Activated CD4-positive, alpha-beta T cell treated with anti-CD3 and anti-CD28 coated beads, Interleukin-2, amount 50 U/mL, for 48 hours (primary cell): ENCODE data around the gene CFAP54.
"Not testable (repeated sequence)": the region's sequence is repeated elsewhere in the genome, so short reads cannot be mapped to it uniquely, and the experiment has no call there.

Source experiments
- DNase-seq, 2 experiments: peaks; one replicate each; pipeline ENCODE4 v3.0.0-alpha.2; 2020

The CFAP54 gene

DNA sequence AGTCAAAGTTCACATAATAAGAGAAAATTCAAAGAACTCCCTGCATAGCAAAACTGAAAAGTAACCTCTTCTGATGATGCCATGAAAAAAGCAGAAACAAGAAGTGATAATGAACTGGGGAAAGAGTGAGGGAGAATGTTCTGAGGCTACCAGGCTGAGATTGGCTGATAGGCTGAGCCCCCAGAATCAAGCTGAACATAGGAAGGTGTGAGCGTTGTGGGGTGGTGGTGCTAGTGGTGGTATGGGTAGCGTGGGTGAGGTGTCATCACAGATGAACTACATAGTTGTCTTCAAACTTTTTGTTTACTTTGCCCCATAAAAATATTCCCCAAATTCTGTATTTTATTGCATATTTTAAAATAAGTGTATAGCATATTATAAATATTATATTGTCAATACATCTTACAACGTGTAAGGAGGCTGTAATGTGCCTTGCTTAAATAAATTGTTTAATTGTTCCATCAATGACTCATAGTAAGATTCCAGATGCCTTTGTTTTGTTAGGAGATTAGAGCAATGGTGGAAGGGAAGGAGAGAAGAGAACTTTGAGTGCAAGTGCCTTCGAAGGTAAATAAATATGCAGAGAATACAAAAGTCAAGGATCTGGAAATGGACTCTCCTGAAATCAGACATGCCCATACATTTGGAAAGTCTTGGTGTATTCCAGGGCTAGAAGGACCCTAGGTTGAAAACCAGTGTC, 15.8 kb upstream of the CFAP54 start:
- no peak for DNase-seq

DNA sequence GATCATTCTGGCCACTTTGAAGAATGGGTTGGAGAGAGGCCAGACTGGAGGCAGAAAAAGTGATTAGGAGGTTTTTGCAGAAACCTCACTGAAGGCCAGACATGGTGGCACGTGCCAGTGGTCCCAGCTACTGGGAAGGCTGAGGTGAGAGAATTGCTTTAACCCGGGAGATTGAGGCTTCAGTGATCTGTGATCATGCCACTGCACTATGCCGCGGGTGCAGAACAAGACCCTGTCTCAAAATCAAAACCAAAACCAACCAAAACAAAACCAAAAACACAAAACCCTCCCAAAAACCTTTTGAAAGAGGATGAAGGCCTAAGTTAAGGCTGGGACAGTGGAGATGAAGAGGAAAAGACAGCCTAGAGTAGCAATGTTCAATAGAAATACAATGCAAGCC, 15.2 kb upstream of the CFAP54 start:
- DNase-seq = no peak

DNA sequence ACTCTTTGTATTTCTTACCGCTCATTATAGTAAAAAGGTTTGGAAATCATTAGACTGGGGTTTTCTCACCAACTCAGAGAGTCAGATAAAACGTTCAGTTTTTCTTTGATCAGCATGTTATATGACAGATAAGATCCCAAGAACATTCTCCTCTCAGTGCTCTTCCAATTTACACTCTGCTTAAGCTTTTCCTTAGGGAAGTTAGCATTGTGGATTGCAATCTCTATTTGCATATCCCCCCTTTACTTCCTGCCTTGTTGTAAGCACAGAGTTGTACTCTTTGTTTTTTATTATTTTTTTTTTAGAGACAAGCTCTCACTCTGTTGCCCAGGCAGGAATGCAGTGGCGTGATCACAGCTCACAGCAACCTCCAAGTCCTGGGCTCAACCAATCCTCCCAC, 11.4 kb upstream of the CFAP54 start:
- DNase-seq = no peak

DNA sequence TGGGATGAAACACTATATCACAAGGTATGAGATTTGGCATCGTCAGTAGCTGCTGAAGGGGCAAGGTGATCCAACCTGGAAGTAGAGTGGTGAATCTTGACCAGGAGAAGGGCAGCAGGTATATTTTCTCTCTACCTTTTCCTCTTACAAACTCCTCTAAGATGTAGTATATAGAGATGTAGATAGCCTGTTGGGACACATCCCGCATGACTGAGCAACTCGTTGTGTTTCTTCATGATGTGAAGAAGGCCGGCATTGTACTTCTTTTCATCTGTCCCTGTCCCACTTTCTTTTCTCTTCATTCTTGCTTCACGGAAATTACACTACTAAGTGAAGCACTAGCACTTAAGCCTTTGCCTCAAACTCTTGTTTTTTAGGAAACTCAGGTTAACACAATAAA, 7.3 kb upstream of the CFAP54 start:
- DNase-seq = no peak

DNA sequence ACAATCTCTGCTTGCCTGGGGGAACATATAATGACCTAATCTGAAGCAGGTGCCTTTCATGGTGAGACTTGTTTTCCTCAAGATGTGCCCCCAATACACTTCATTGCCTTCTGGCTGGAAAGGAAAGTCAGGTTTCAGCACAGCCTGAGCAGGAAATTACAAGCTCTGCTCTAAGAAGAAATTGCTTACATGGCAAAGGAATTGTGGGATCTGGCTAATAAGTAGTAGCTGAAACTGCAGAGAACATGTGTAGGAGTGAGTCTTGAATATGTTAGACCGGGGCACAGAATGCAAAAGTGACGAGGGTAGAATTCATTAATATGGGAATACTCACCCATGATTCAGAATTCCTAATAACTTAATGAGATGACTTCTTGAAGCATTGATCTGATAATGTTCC, 6.3 kb upstream of the CFAP54 start:
- no peak for DNase-seq

DNA sequence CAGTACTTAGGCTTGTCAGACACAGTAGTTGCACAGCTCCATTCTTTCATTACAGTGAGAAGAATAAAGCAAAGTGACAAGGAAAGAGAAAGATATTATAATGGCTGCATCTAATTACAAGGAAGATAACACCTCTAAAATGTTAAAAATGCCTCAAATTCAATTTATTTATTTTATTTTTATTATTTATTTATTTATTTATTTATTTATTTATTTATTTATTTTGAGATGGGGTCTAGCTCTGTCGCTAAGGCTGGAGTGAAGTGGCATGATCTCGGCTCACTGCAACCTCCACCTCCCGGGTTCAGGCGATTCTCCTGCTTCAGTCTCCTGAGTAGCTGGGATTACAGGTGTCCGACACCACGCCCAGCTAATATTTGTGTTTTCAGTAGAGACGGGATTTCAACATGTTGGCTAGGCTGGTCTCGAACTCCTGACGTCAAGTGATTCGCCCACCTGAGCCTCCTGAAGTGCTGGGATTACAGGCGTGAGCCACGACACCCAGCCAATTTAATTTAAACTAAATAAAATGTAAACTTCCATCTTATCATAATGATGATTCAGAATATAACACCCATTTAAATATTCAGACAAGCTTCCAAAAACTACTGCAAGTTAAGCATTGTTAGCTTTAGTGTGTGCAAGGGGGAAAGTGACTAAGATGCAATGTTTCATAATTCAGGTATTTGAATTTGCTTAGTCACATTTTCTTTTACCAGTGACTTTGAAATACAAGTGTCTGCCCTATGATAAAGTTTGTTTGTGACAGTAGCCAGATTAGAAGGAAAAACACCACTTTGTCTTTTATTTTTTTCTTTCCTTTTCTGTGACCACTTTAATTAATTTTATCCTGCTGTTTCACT, 2.4 kb upstream of the CFAP54 start:
- DNase-seq = no peak

DNA sequence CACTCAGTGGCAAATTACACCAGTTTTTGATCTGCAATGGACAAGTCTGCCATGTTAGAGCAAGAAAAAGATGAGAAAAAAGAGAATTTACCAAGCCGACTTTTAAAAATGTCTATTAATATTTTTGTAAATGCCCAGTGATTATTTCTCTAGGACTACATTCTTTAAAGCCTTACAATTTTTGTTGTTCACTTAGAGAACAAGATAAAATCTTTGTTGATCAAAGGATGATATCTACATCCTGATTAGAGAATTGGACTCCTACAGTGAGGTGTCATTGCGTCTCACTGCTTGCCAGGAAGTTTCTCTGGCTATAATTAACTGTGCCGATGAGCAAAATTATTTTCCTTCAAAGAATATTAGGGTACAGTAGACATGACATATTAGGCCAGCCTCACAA, 1.7 kb upstream of the CFAP54 start:
- no peak for DNase-seq

DNA sequence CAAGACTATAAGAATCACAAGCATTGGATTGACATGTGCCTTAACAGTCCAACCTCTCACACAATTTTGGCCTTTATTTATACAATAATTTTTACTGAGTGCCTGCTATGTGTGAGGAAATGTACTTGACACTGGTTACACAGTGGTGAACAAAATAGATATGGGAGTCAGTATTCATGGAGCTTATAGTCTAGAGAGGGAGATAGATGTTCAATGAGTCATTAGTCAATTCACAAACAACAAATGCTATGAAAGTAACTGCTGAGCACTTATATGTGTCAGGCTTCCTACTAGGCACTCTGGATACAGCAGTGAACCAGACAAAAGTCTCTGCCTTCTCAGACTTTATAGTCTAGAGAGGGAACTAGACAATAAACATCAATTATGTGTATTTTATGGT, 3.7 kb downstream of the CFAP54 start:
- DNase-seq = no peak

DNA sequence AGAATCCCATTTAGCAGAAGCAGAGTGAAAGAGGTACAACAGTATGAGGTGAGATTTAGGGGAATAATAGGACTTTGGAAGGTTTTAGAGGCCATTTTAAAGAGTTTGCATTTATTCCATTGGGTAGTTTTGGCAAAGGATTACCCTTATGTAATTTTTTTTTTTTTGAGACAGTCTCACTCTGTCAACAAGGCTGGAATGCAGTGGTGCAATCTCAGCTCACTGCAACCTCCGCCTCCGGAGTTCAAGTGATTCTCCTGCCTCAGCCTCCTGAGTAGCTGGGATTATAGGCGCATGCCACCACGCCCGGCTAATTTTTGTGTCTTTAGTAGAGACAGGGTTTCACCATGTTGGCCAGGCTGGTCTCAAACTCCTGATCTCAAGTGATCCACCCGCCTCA, 4.8 kb downstream of the CFAP54 start:
- DNase-seq = not testable (repeated sequence)

DNA sequence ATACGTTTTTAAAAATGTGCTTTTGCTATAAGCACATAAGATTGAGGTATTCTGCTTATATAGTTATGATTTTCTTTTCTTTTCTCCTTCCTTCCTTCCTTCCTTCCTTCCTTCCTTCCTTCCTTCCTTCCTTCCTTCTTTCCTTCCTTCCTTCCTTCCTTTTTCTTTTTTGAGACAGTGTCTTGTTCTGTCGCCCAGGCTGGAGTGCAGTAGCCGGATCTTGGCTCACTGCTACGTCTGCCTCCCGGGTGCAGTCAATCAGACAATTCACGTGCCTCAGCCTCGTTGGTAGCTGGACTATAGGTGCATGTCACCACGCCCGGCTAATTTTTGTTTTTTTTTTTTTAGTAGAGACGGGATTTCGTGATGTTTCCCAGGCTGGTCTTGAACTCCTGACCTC, 5.8 kb downstream of the CFAP54 start:
- DNase-seq = no peak

DNA sequence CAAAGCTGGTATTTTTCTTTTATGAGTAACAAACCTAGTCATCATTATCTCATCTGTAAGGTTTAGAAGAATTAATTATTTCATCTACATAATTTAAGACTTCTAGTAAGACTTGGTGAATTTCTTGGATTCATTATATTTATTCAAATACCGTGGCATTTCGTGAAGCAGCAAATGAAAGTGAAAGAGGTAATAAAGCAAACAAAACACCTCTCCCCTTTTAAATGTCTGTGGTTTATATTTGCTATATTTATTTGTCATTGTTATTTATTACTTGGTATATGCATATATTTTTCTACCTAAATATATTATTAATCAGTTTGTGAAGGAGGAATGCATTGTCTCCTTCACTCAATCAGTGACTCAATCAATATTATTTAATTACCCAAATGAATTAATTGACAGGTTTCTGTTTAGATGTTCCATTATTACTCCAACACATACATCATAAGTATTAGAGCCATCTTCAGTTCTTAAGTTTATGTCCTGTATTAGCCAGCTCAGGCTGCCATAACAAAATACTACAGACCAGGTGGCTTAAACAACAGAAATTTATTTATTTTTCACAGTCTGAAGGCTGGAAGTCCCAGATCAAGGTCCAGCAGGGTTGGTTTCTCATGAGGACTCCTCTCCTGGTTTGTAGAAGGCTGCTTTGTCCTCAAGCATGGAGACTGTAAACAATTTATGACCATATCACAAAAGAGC, 6.6 kb downstream of the CFAP54 start:
- DNase-seq = no peak

DNA sequence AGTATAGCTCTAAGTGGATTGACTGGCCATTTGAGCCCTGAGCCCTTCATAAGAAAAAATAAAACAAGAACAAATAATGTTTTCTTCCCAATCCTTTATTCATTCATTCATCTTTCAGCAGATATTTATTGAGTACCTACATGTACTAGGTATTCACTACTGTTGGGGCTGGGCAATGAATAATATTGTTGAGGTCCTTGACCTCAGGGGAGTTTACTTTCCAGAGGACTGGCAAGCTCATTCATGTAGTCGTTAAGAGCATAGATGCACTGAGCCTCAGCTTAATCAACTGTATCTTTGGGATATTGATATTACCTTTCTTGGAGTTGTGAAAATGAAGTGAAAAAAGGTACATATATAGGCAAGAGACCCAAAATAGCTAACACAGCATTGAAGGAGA, 7.6 kb downstream of the CFAP54 start:
- DNase-seq = no peak

DNA sequence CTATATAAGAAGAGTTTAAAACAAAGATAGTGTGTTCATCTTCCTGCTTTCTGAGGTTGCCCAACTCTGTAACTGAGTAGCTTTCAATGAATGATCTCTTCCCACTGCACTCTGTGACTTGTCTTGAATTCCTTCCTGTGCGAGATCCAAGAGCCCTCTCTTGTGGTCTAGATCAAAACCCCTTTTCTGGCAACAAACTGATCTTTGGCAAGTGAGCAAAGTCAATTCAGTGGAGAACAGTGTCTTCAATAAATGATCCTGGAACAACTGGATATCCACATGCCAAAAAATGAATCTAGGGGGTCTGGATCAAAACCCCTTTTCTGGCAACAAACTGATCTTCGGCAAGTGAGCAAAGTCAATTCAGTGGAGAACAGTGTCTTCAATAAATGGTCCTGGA, 8.5 kb downstream of the CFAP54 start:
- no peak for DNase-seq

DNA sequence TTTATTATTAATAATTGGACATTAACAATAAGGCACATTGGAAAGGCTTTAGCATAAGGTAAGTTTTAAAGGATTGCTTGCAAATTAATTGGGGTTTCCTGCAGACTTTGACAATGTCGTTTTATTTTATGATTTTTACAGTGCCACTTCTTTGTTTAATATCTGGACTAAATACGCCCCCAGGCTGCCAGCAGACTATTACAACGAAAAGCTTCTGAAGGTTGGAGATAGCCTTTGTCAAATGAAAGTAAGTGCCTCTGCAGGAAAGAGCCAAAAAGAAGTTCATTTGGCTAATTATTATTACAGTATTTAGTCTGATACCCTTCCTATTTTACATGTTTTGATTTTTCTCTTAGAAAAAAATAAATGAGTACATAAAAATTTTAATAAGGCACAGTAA, 11.3 kb downstream of the CFAP54 start:
- DNase-seq = no peak

DNA sequence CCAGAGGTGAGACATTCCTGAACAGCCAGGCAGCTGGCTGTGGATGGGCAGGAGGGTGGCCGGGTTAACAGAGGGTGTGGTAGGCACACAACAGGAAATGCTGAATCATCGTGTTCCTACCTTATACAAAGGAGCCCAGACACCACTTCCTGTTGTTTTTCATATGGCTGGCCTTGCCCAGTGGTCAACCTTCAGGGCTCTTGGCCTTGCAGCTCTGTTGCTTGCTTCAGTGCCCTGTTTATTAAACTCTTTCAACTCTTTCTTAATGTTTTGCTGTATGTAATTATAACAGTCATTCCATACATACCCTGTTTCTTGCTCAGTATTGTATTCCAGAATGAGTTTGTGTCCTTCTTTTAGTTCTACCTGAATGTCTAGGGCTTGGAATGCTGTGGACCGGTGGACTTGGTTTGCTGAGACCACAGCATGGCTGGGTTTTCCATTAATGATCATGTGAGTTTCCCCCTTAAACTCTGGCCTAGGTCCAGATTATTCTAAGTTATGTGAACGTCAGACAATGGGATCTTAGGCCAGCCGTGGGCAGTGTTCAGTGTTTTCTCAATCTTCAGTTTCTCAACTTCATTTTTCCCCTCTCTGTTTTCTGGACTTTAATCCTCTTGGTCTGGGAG, 11.9 kb downstream of the CFAP54 start:
- DNase-seq = peak; percentile 17 to 28

DNA sequence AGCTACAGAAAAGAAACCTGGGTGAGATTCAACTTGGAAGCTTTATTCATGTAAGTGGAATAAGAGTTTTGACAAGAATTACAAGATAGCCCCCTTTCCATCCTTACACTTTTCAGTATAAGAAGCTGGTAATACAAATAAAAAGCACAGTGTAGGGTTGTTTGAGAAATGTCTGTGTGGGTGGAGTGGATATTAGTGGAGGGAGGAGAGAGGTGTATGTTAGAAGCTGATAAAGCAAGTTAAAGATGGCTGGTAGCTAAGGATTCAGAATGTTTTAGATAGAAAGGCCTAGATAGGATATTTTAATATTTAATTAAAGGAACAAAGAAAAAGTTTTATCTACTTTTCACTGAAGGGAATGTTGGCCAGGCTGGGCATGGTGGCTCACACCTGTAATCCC, 12.5 kb downstream of the CFAP54 start:
- no peak for DNase-seq

DNA sequence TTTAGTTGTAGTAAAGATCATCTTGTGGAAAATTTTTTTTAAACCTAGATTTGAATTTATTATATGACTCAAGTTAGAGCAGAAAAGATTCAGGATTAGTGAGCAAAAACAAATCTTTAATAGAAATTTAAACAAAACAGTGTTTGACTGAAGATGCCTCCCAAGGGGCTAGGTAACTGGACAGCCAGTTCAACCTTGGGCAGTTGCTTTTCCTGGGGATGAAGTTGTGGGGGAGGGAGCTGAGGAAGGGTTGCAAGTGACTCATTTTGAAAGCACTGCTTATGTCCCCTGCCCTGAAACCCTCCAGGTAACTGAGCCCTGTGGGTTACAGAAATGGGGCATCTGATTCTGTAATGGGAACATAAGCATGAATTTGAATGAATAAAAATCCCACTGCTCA, 13.1 kb downstream of the CFAP54 start:
- peak in 1 of 2 experiments; percentile 15 for DNase-seq

DNA sequence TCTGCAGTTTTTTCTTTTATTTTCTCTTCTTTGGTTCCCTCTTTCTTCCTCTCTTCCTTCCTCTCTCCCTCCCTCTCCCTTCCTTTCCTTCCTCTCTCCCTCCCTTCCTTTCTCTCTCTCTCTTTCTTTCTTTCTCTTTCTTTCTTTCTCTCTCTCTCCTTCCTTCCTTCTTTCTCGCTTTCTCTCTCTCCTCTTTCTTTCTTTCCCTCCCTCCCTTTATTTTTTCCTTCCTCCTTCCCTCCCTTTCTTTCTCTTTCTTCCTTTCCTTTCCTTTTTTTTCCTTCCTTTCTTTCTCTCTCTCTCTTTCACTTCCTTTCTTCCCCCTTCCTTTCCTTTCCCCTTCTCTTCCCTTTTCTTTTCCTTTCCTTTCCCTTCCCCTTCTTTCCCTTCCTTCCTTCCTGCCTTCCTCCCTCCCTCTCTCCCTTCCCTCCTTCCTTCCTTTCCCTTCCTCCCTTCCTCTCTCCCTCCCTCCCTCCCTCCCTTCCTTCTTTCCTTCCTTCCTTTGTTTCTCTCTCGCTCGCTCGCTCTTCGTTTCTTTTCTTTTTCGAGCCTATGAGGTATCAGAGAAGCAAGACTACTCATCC, 13.7 kb downstream of the CFAP54 start:
- DNase-seq = no peak

DNA sequence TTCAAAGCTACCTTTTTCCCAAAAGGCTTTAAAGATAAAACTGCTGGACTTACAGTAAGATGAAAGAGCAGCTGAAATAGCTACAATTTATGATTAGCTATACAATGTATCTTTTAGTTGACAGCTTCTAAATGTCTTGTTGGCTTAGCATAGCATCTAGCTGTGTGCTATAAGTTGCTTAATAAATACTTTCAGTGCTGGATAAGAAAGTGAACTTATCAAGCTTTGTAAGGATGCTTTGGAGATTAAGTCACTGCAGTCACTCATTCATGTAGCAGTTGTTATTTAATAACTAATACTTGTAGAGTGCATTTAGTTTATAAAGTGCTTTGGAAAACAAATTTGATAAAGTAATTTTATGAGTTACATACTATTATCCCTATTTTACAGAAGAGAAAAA, 14.6 kb downstream of the CFAP54 start:
- DNase-seq = no peak

DNA sequence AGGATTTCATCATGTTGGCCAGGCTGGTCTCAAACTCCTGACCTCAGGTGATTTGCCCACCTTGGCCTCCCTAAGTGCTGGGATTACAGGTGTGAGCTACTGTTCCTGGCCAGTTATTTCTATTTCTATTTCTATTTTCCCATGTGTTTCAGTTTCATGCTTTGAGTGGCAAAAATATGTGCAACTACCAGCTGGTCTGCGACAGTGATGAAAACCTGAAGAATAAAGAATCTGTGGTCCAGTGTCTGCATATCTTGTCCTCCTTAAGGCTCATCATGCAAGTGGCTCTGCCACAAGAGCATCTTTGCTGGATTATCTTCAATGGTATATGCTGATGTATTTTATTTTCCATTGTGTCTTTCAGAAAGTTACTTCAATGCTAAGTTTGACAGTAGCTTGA, 17.4 kb downstream of the CFAP54 start:
- DNase-seq = no peak

DNA sequence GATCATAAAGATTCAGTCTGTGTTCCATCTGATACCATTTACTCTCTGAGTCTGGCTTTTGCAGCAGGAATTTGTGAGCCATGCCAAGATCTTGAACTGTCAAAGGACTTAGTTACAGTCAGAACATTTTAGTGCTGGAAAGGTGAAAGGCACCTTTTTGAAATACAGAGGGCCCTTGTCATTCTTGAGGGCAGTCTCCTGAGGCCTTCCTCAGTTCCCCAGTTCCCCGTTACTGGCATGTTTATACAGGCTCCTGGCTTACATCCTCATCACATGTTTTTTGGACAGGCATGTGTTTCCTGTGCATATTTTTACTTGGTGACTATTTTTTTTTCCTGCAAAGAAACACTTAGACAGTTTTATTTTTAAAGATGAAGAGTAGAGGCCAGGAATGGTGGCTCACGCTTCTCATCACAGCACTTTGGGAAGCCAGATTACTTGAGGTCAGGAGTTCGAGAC, 21.0 kb downstream of the CFAP54 start:
- DNase-seq = no peak

DNA sequence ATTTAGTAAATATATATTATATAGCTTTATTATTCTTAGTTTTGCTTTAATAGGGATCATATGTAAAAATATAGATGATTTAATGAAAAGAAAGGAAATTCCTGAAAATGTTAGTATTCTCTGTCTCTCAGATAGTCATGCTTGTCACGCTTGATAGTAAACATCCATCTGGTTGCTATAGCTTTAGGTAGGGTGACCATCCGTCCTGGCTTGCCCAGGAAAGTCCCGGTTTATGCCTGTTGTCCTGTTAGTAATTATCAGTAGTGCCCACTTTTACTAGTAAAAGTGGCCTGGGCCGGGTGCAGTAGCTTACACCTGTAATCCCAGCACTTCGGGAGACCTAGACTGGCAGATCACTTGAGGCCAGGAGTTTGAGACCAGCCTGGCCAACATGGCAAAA, 23.8 kb downstream of the CFAP54 start:
- DNase-seq = no peak

DNA sequence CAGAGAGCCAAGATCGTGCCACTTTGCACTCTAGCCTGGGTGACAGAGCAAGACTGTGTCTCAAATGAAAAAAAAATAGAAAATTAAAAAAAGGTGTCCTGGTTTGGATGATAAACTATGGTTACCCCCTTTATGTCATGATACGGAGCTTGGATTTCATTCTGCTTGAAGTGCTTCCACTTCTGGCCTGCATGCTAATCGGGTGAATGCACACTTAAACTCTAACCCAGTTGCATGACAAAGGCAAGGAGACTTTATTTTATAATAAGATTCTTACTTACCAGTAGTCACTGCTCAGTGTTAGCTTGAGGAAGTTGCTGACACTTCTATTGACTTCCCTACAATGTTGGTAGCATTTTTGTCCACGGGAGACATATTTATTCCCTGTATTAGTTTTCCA, 24.3 kb downstream of the CFAP54 start:
- no peak for DNase-seq
